ENCODE data around the gene TSPAN33.
A peak's percentile ranks its signal among the peaks of the same experiment; 100 is the strongest.
"Not testable (repeated sequence)": the region's sequence is repeated elsewhere in the genome, so short reads cannot be mapped to it uniquely, and the experiment has no call there.

TSPAN33 gene

GRCh38 chr7:129110982-129111376, 33.5 kb upstream of the TSPAN33 start:
- no peak for TF ChIP-seq PAX5 (IDR thresholded peaks at IDR 0.05; ENCODE audit: insufficient read depth, low read length, severe bottlenecking)
- no peak for TF ChIP-seq POLR2AphosphoS5 (IDR thresholded peaks at IDR 0.05; ENCODE audit: low read depth, low read length)
- TF ChIP-seq POLR2A (IDR thresholded peaks at IDR 0.05; ENCODE audit: low read depth, low read length) = no peak
- TF ChIP-seq TAF1 (IDR thresholded peaks at IDR 0.05; ENCODE audit: low read depth, low read length) = no peak
- no peak for TF ChIP-seq POU2F2 (IDR thresholded peaks at IDR 0.05; ENCODE audit: low read depth, low read length)
- TF ChIP-seq SPI1 (IDR thresholded peaks at IDR 0.05; ENCODE audit: low read depth, low read length) = no peak
- FAIRE-seq = peak; percentile 66

GRCh38 chr7:129115676-129116075, 28.8 kb upstream of the TSPAN33 start:
- TF ChIP-seq PAX5 (IDR thresholded peaks at IDR 0.05; ENCODE audit: insufficient read depth, low read length, severe bottlenecking) (no peak), SPI1 (IDR thresholded peaks at IDR 0.05; ENCODE audit: low read depth, low read length) (no peak), POLR2A (IDR thresholded peaks at IDR 0.05; ENCODE audit: low read depth, low read length) (no peak), POLR2AphosphoS5 (IDR thresholded peaks at IDR 0.05; ENCODE audit: low read depth, low read length) (no peak), POU2F2 (IDR thresholded peaks at IDR 0.05; ENCODE audit: low read depth, low read length) (no peak), TAF1 (IDR thresholded peaks at IDR 0.05; ENCODE audit: low read depth, low read length) (no peak)
- FAIRE-seq = peak; percentile 52
- no peak for DNase-seq (ENCODE audit: insufficient read length, low spot score)

More at GRCh38 chr7:129110982-129111376, 33.5 kb upstream of the TSPAN33 start:
- no peak for DNase-seq (ENCODE audit: insufficient read length, low spot score)

GRCh38 chr7:129118182-129118581, 26.3 kb upstream of the TSPAN33 start:
- TF ChIP-seq POLR2A (IDR thresholded peaks at IDR 0.05; ENCODE audit: low read depth, low read length) = no peak
- no peak for TF ChIP-seq POLR2AphosphoS5 (IDR thresholded peaks at IDR 0.05; ENCODE audit: low read depth, low read length)
- TF ChIP-seq POU2F2 (IDR thresholded peaks at IDR 0.05; ENCODE audit: low read depth, low read length) = no peak
- no peak for TF ChIP-seq SPI1 (IDR thresholded peaks at IDR 0.05; ENCODE audit: low read depth, low read length)
- TF ChIP-seq PAX5 (IDR thresholded peaks at IDR 0.05; ENCODE audit: insufficient read depth, low read length, severe bottlenecking) = no peak
- no peak for TF ChIP-seq TAF1 (IDR thresholded peaks at IDR 0.05; ENCODE audit: low read depth, low read length)
- FAIRE-seq (no peak), DNase-seq (ENCODE audit: insufficient read length, low spot score) (no peak)

- no peak for FAIRE-seq
- TF ChIP-seq SPI1 (IDR thresholded peaks at IDR 0.05; ENCODE audit: low read depth, low read length) (no peak), PAX5 (IDR thresholded peaks at IDR 0.05; ENCODE audit: insufficient read depth, low read length, severe bottlenecking) (no peak), POLR2A (IDR thresholded peaks at IDR 0.05; ENCODE audit: low read depth, low read length) (no peak), TAF1 (IDR thresholded peaks at IDR 0.05; ENCODE audit: low read depth, low read length) (no peak)
These were observed 25.5 kb upstream of the TSPAN33 start for GRCh38 chr7:129118976-129119375.

GRCh38 chr7:129121501-129122077, 22.9 kb upstream of the TSPAN33 start:
- not testable (repeated sequence) for DNase-seq (ENCODE audit: insufficient read length, low spot score)
- FAIRE-seq = peak; percentile 58

More at GRCh38 chr7:129118976-129119375, 25.5 kb upstream of the TSPAN33 start:
- no peak for DNase-seq (ENCODE audit: insufficient read length, low spot score)

GRCh38 chr7:129122078-129122750, 22.3 kb upstream of the TSPAN33 start:
- no peak for DNase-seq (ENCODE audit: insufficient read length, low spot score)
- TF ChIP-seq POU2F2 (IDR thresholded peaks at IDR 0.05; ENCODE audit: low read depth, low read length) = no peak
- peak; percentile 18; the same call in 1 of the 2 replicates for TF ChIP-seq TAF1 (IDR thresholded peaks at IDR 0.05; ENCODE audit: low read depth, low read length)
- FAIRE-seq = peak; percentile 78

GRCh38 chr7:129122751-129123509, 21.6 kb upstream of the TSPAN33 start:
- peak; percentile 50 for DNase-seq (ENCODE audit: insufficient read length, low spot score)
- FAIRE-seq = peak; percentile 93
- peak; percentile 57 for TF ChIP-seq SPI1 (IDR thresholded peaks at IDR 0.05; ENCODE audit: low read depth, low read length)
- TF ChIP-seq TAF1 (IDR thresholded peaks at IDR 0.05; ENCODE audit: low read depth, low read length) = no peak
- 0 out of 2 replicates have a peak, but pooled peaks have one; percentile 67 for TF ChIP-seq POU2F2 (IDR thresholded peaks at IDR 0.05; ENCODE audit: low read depth, low read length)
- peak; percentile 22; the same call in 1 of the 2 replicates for TF ChIP-seq POLR2AphosphoS5 (IDR thresholded peaks at IDR 0.05; ENCODE audit: low read depth, low read length)
- no peak for TF ChIP-seq POLR2A (IDR thresholded peaks at IDR 0.05; ENCODE audit: low read depth, low read length)
- TF ChIP-seq PAX5 (IDR thresholded peaks at IDR 0.05; ENCODE audit: insufficient read depth, low read length, severe bottlenecking) = peak; percentile 41

GRCh38 chr7:129123510-129123857, 21.0 kb upstream of the TSPAN33 start:
- DNase-seq (ENCODE audit: insufficient read length, low spot score) (no peak), FAIRE-seq (no peak)
- TF ChIP-seq TAF1 (IDR thresholded peaks at IDR 0.05; ENCODE audit: low read depth, low read length) (no peak), POLR2AphosphoS5 (IDR thresholded peaks at IDR 0.05; ENCODE audit: low read depth, low read length) (no peak), SPI1 (IDR thresholded peaks at IDR 0.05; ENCODE audit: low read depth, low read length) (no peak), PAX5 (IDR thresholded peaks at IDR 0.05; ENCODE audit: insufficient read depth, low read length, severe bottlenecking) (no peak), POU2F2 (IDR thresholded peaks at IDR 0.05; ENCODE audit: low read depth, low read length) (no peak), POLR2A (IDR thresholded peaks at IDR 0.05; ENCODE audit: low read depth, low read length) (no peak)

GRCh38 chr7:129126314-129126713, 18.2 kb upstream of the TSPAN33 start:
- TF ChIP-seq PAX5 (IDR thresholded peaks at IDR 0.05; ENCODE audit: insufficient read depth, low read length, severe bottlenecking) = no peak
- TF ChIP-seq SPI1 (IDR thresholded peaks at IDR 0.05; ENCODE audit: low read depth, low read length) = no peak
- TF ChIP-seq POU2F2 (IDR thresholded peaks at IDR 0.05; ENCODE audit: low read depth, low read length) = no peak
- TF ChIP-seq POLR2AphosphoS5 (IDR thresholded peaks at IDR 0.05; ENCODE audit: low read depth, low read length) = no peak
- no peak for TF ChIP-seq TAF1 (IDR thresholded peaks at IDR 0.05; ENCODE audit: low read depth, low read length)
- no peak for TF ChIP-seq POLR2A (IDR thresholded peaks at IDR 0.05; ENCODE audit: low read depth, low read length)
- no peak for DNase-seq (ENCODE audit: insufficient read length, low spot score)
- FAIRE-seq = no peak

All from GM12891 (cell line).